Measurements from ENCODE around the gene KITLG.
"Not testable (repeated sequence)": the region's sequence is repeated elsewhere in the genome, so short reads cannot be mapped to it uniquely, and the experiment has no call there.

Gene KITLG

GRCh38 chr12:88490425-88490824 is 89.8 kb downstream of the KITLG start:
- no peak for DNase-seq (ENCODE audit: low read depth)

GRCh38 chr12:88472775-88473174 is 107.5 kb downstream of the KITLG start:
- no peak for DNase-seq (ENCODE audit: low read depth)

GRCh38 chr12:88472248-88472647 is 108.0 kb downstream of the KITLG start:
- no peak for DNase-seq (ENCODE audit: low read depth)

- DNase-seq (ENCODE audit: low read depth) = peak; percentile 70
Measured at GRCh38 chr12:88471331-88472045, 108.8 kb downstream of the KITLG start.

GRCh38 chr12:88469154-88469553 is 111.1 kb downstream of the KITLG start:
- DNase-seq (ENCODE audit: low read depth) = no peak

- peak; percentile 5 for DNase-seq (ENCODE audit: low read depth)
Measured at GRCh38 chr12:88468581-88468980, 111.7 kb downstream of the KITLG start.

GRCh38 chr12:88466708-88467107 is 113.6 kb downstream of the KITLG start:
- DNase-seq (ENCODE audit: low read depth) = not testable (repeated sequence)

- DNase-seq (ENCODE audit: low read depth) = no peak
Measured at GRCh38 chr12:88458327-88458726, 121.9 kb downstream of the KITLG start.

- no peak for DNase-seq (ENCODE audit: low read depth)
Measured at GRCh38 chr12:88453323-88453722, 126.9 kb downstream of the KITLG start.

- no peak for DNase-seq (ENCODE audit: low read depth)
Measured at GRCh38 chr12:88451205-88451604, 129.1 kb downstream of the KITLG start.

GRCh38 chr12:88450136-88450535 is 130.1 kb downstream of the KITLG start:
- DNase-seq (ENCODE audit: low read depth) = no peak

- no peak for DNase-seq (ENCODE audit: low read depth)
Measured at GRCh38 chr12:88448337-88448915, 131.8 kb downstream of the KITLG start.

- DNase-seq (ENCODE audit: low read depth) = no peak
Measured at GRCh38 chr12:88445705-88446394, 134.4 kb downstream of the KITLG start.

- no peak for DNase-seq (ENCODE audit: low read depth)
Measured at GRCh38 chr12:88444481-88444880, 135.8 kb downstream of the KITLG start.

All from GM04503 (cell line).